Chondrocyte (in vitro differentiated cells): ENCODE data around the gene NRF1. TPM values are rescaled to one million over a fixed set of nuclear protein-coding genes. Genes with fewer than 3 reads are reported as not detected.
"Not testable (repeated sequence)": the region's sequence is repeated elsewhere in the genome, so short reads cannot be mapped to it uniquely, and the experiment has no call there.

Source experiments
- DNase-seq: peaks from one replicate; pipeline ENCODE4 v3.0.0; 2021; ENCODE audit warnings: mixed read lengths, low spot score
- H3K27ac Mint-ChIP-seq: one replicate; pipeline ENCODE4 v1.8.0; 2021; ENCODE audit warnings: mild to moderate bottlenecking, moderate library complexity, mixed read lengths; ENCODE audit not compliant: unreplicated experiment
- H3K27me3 Mint-ChIP-seq: 2 replicates; pipeline ENCODE4 v1.8.0; 2021; ENCODE audit warnings: low read depth, mixed read lengths
- H3K36me3 Mint-ChIP-seq: 2 replicates; pipeline ENCODE4 v1.8.0; 2021; ENCODE audit warnings: low read depth, mixed read lengths
- H3K4me1 Mint-ChIP-seq: 2 replicates; pipeline ENCODE4 v1.8.0; 2021; ENCODE audit warnings: low read depth, mild to moderate bottlenecking, mixed read lengths
- H3K4me3 Mint-ChIP-seq: one replicate; pipeline ENCODE4 v1.8.0; 2021; ENCODE audit warnings: mild to moderate bottlenecking, moderate library complexity, mixed read lengths; ENCODE audit not compliant: unreplicated experiment
- H3K9me3 Mint-ChIP-seq: 2 replicates; pipeline ENCODE4 v1.8.0; 2021; ENCODE audit warnings: low read depth, mixed read lengths
- CTCF ChIP-seq: fragments of 200-600 bp; sonication (generic); IDR thresholded peaks from 2 replicates; pipeline ENCODE4 v1.5.0; 2021; ENCODE audit warnings: antibody characterized with exemption, mild to moderate bottlenecking, moderate library complexity
- total RNA-seq: library from RNA; stranded (reverse); gene quantifications from 3 replicates; pipeline ENCODE4 v1.2.1, GENCODE V29; 2021

NRF1 gene
- total RNA-seq, 1 donor from 2014 or later = 13.3 TPM

- Mint-ChIP-seq H3K9me3 (no peaks in the 10 kb centered on the region), H3K4me1 (no peaks in the 10 kb centered on the region), H3K27me3 (no peaks in the 10 kb centered on the region), H3K27ac (no peak overlapping the region), H3K4me3 (no peak overlapping the region), H3K36me3 (peaks cover 2% of the 10 kb centered on the region)
- no peak for TF ChIP-seq CTCF
- no peak for DNase-seq
Measured at GRCh38 chr7:129626896-129627295, 15.4 kb downstream of the NRF1 start.

DNA sequence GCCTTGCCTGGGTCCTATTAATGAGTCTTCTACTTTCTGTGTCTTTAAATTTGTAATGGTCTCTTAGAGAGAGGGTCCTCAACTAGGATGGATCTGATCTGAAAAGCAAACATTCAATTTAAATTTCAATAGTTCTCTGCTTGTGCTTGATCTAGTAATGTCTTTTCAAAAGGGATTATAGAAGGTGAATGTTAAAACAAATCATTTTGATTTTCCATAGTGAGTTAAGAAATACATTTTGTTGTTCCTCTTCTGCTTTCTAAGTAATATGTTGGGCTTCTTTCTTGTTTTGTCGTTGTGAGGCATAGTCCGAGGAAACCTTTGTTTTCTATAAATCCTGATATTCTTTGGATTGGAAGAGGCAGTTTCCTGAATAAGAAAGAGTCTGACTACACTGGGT, 18.8 kb downstream of the NRF1 start:
- no peak for TF ChIP-seq CTCF
- no peak overlapping the region for H3K4me3 Mint-ChIP-seq
- peaks cover under 1% of the 10 kb centered on the region for H3K4me1 Mint-ChIP-seq
- no peaks in the 10 kb centered on the region for H3K9me3 Mint-ChIP-seq
- no peak for DNase-seq
- H3K27me3 Mint-ChIP-seq = no peaks in the 10 kb centered on the region
- peaks cover 3% of the 10 kb centered on the region for H3K36me3 Mint-ChIP-seq
- H3K27ac Mint-ChIP-seq = no peak overlapping the region

DNA sequence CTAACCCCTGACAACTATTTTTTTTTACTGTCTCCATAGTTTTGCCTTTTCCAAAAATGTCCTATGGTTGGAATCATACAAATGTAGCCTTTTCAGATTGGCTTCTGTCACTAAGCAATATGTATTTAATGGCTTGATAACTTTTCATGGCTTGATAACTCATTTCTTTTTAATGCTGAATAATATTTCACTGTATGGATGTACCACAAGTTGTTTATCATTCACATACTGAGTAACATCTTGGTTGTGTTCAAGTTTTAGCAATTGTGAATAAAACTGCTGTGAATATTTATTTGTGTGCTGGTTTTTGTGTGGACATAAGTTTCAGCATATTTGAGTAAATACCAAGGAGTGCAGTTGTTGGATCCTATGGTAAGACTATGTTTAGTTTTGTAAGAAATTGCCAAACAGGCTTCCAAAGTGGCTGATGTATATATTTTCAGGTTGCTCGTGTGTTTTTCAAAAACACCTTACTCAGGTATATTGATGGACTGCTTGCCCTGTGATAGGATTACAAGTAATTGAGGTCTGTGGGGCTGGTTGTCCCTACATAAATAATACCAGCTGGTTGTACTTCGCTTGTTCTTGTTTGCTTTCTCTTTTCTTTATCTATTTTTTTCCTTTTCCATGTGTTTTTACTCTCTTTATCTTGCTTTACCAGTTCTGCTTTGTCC, 23.0 kb downstream of the NRF1 start:
- TF ChIP-seq CTCF = no peak
- no peaks in the 10 kb centered on the region for H3K27me3 Mint-ChIP-seq
- H3K36me3 Mint-ChIP-seq = peaks cover 3% of the 10 kb centered on the region
- DNase-seq = no peak
- H3K27ac Mint-ChIP-seq = no peak overlapping the region
- peaks cover 7% of the 10 kb centered on the region for H3K4me1 Mint-ChIP-seq
- H3K9me3 Mint-ChIP-seq = no peaks in the 10 kb centered on the region
- H3K4me3 Mint-ChIP-seq = no peak overlapping the region

GRCh38 chr7:129635300-129636029, 23.9 kb downstream of the NRF1 start:
- Mint-ChIP-seq H3K36me3 (peaks cover 3% of the 10 kb centered on the region), H3K27ac (peak overlapping the region; percentile 34), H3K4me3 (no peak overlapping the region), H3K9me3 (no peaks in the 10 kb centered on the region), H3K27me3 (no peaks in the 10 kb centered on the region), H3K4me1 (peaks cover 7% of the 10 kb centered on the region)
- TF ChIP-seq CTCF = peak; percentile 87
- DNase-seq = no peak

- not testable (repeated sequence) for H3K27me3 Mint-ChIP-seq, H3K4me3 Mint-ChIP-seq, DNase-seq, H3K4me1 Mint-ChIP-seq, H3K36me3 Mint-ChIP-seq, H3K9me3 Mint-ChIP-seq, H3K27ac Mint-ChIP-seq
Measured at GRCh38 chr7:129636030-129636550, 24.6 kb downstream of the NRF1 start.
